GM12891 (cell line): ENCODE measurements around the gene SALL2.
"Not testable (repeated sequence)": the region's sequence is repeated elsewhere in the genome, so short reads cannot be mapped to it uniquely, and the experiment has no call there.

Experiments
- PAX5 ChIP-seq: IDR thresholded peaks from 2 replicates; pipeline ENCODE4 v1.6.1; 2011; ENCODE audit warnings: low read length, moderate library complexity, mild to moderate bottlenecking; ENCODE audit not compliant: insufficient read depth, severe bottlenecking
- POLR2A ChIP-seq: IDR thresholded peaks from 2 replicates; pipeline ENCODE4 v1.6.1; 2011; ENCODE audit warnings: low read depth, low read length, control low read depth
- POLR2AphosphoS5 ChIP-seq: IDR thresholded peaks from 2 replicates; pipeline ENCODE4 v1.6.1; 2011; ENCODE audit warnings: low read depth, low read length, control low read depth
- TAF1 ChIP-seq: IDR thresholded peaks from 2 replicates; pipeline ENCODE4 v1.6.1; 2011; ENCODE audit warnings: low read depth, low read length, control low read depth

- not testable (repeated sequence) for TF ChIP-seq POLR2AphosphoS5, POLR2A, PAX5, TAF1
These were observed 18.4 kb upstream of the SALL2 start for GRCh38 chr14:21544588-21544987.
